Stomach (tissue), 4 donors: ENCODE measurements around the gene TEAD3.

ENCODE experiments used
- CTCF ChIP-seq, 7 experiments: fragments of 450-650 bp in 4 of 7; fragments of 200-600 bp in 3 of 7; sonication (generic) in 3 of 7; IDR thresholded peaks; one replicate each; pipeline ENCODE4 v1.5.1; 2016 to 2019; ENCODE audit warnings: antibody characterized with exemption in 7 of 7, control low read depth in 2 of 7, mild to moderate bottlenecking in 1 of 7
- POLR2A ChIP-seq, 4 donors: fragments of 450-650 bp; IDR thresholded peaks; one replicate each; pipeline ENCODE4 v1.6.1; 2016; ENCODE audit warnings: antibody characterized with exemption in 4 of 4, control low read depth in 2 of 4, mild to moderate bottlenecking in 1 of 4, moderate library complexity in 1 of 4

- TF ChIP-seq CTCF (IDR thresholded peaks at IDR 0.05): no peak
- no peak for TF ChIP-seq POLR2A (IDR thresholded peaks at IDR 0.05)
Measured at GRCh38 chr6:35477551-35478179, 19.2 kb downstream of the TEAD3 start.
